ENCODE measurements around the gene ITIH1. TPM values are rescaled to one million over a fixed set of nuclear protein-coding genes. Genes with fewer than 3 reads are reported as not detected.
A peak's percentile ranks its signal among the peaks of the same experiment; 100 is the strongest.

ITIH1 gene
- total and polyA plus RNA-seq, 11 donors: 0.04 to 0.23 (median 0.21) TPM; not detected in 8

DNA sequence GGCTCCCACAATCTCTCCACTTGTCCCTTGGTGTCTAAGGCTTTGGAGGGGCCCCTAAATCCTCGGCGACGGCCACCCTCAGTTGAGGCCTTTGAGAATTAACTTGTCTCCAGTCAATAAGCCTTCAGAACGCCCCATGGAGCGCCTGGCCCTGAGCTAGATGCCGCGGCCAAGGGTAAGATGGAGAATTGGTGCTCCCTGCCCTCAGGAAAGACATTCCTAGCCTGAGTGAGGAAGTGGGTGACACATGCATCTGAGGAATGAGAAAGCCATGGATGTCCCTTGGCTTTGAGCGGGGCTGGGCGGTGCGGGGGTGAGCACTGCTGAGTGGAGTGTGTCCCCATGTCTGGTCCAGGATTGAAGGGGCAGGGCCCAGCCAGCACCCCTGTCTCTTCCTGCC, 39.8 kb downstream of the ITIH1 start:
- TF ChIP-seq POLR2A (IDR thresholded peaks at IDR 0.05) (no peak), CTCF (IDR thresholded peaks at IDR 0.05) (no peak)
- Histone ChIP-seq H3K27me3 (no peaks in the 10 kb centered on the region), H3K9me3 (no peaks in the 10 kb centered on the region), H3K36me3 (peaks cover 0 to 5% (median 0%) of the 10 kb centered on the region in 9 donors), H3K27ac (no peak overlapping the region), H3K4me3 (no peak overlapping the region), H3K4me1 (no peaks in the 10 kb centered on the region)
- WGBS, 4 donors: 92 to 98% (median 95%) methylated on average over 10 of the region's 10 CpGs
- ATAC-seq: no peak
- intact Hi-C loops (cut with DNase I): no loop called here
- no peak for DNase-seq

- Histone ChIP-seq H3K9me3 (no peaks in the 10 kb centered on the region), H3K4me1 (no peaks in the 10 kb centered on the region), H3K36me3 (peaks cover 0 to 8% (median 0%) of the 10 kb centered on the region in 9 donors), H3K27ac (no peak overlapping the region), H3K27me3 (no peaks in the 10 kb centered on the region), H3K4me3 (no peak overlapping the region)
- ATAC-seq (no peak), DNase-seq (no peak)
- TF ChIP-seq CTCF (IDR thresholded peaks at IDR 0.05) (no peak), POLR2A (IDR thresholded peaks at IDR 0.05) (no peak)
- intact Hi-C loops (cut with DNase I): no loop called here
- 88 to 96% (median 93%) methylated on average over 4 to 7 of the region's 7 CpGs for WGBS, 4 donors
These were observed 40.5 kb downstream of the ITIH1 start for GRCh38 chr3:52817860-52818259.

GRCh38 chr3:52819936-52820335, 42.5 kb downstream of the ITIH1 start:
- no peak for DNase-seq

GRCh38 chr3:52820736-52821135, 43.3 kb downstream of the ITIH1 start:
- Histone ChIP-seq H3K4me1 (no peaks in the 10 kb centered on the region), H3K27ac (no peak overlapping the region), H3K4me3 (no peak overlapping the region), H3K9me3 (no peaks in the 10 kb centered on the region), H3K27me3 (no peaks in the 10 kb centered on the region), H3K36me3 (peaks cover 0 to 24% (median 6%) of the 10 kb centered on the region in 9 donors)
- peak in 1 of 4 donors; percentile 27 for ATAC-seq
- TF ChIP-seq CTCF (IDR thresholded peaks at IDR 0.05) (peak in 11 of 12 donors; percentile 10 to 46 (median 24)), POLR2A (IDR thresholded peaks at IDR 0.05) (no peak)
- intact Hi-C loops (cut with DNase I): no loop called here
- no peak for DNase-seq
- WGBS, 4 donors: 64 to 85% (median 69%) methylated on average over 8 to 11 of the region's 11 CpGs

More at GRCh38 chr3:52819936-52820335, 42.5 kb downstream of the ITIH1 start:
- no peaks in the 10 kb centered on the region for H3K4me1 ChIP-seq
- 67 to 90% (median 85%) methylated on average over 2 of the region's 2 CpGs for WGBS, 4 donors
- peaks cover 0 to 24% (median 6%) of the 10 kb centered on the region in 9 donors for H3K36me3 ChIP-seq
- H3K27me3 ChIP-seq: no peaks in the 10 kb centered on the region
- H3K27ac ChIP-seq: no peak overlapping the region
- TF ChIP-seq CTCF (IDR thresholded peaks at IDR 0.05) (no peak), POLR2A (IDR thresholded peaks at IDR 0.05) (no peak)
- no peak overlapping the region for H3K4me3 ChIP-seq
- ATAC-seq: no peak
- no peaks in the 10 kb centered on the region for H3K9me3 ChIP-seq
- intact Hi-C loops (cut with DNase I): no loop called here
